ENCODE results near the gene LRP1.

GRCh38 chr12:57143454-57143853, 15.2 kb downstream of the LRP1 start:
- no peak for TF ChIP-seq POLR2AphosphoS5 (IDR thresholded peaks at IDR 0.05; ENCODE audit: low read depth, low read length)
- no peak for TF ChIP-seq TAF1 (IDR thresholded peaks at IDR 0.05; ENCODE audit: borderline replicate concordance, low read depth, low read length)
- no peak for TF ChIP-seq POLR2A (IDR thresholded peaks at IDR 0.05; ENCODE audit: low read depth, low read length)

Data from GM12892 (cell line).